Tongue (tissue), 3 donors: ENCODE results near the gene THRAP3. TPM values are rescaled to one million over a fixed set of nuclear protein-coding genes. Genes with fewer than 3 reads are reported as not detected.

Source experiments
- DNase-seq: peaks from one replicate; pipeline ENCODE4 v3.0.0-alpha.2; 2015
- small RNA-seq: library from RNA; depleted of rRNA; stranded (forward); fragments of <200 nt; gene quantifications from one replicate; pipeline ENCODE3, GENCODE V24; 2014; ENCODE audit warnings: low replicate concordance
- total RNA-seq: library from RNA; depleted of rRNA; stranded (reverse); fragments of >200 nt; gene quantifications from one replicate; pipeline ENCODE4 v1.2.3, GENCODE V29; 2014

THRAP3 gene
- total RNA-seq, 1 donor from 2014 or later = 107 TPM

- no peak for DNase-seq
These were observed 129.0 kb downstream of the THRAP3 start for GRCh38 chr1:36352910-36353878.

GRCh38 chr1:36354486-36354885 lies 130.2 kb downstream of the THRAP3 start:
- DNase-seq = no peak

Small RNA genes within 50 kb of the gene (small RNA-seq; reads per million reads assigned to genes)
- gene RN7SL131P = not detected
- not detected for gene UBE2V2P4

Other genes with a start within 250 kb of the THRAP3 start
- gene TEKT2, start 140.3 kb upstream of the THRAP3 start, total RNA-seq = not detected
- gene ADPRS, start 135.6 kb upstream of the THRAP3 start, total RNA-seq = 35.5 TPM
- 39.8 TPM for gene COL8A2, start 99.2 kb upstream of the THRAP3 start, total RNA-seq
- 32.4 TPM for gene TRAPPC3, start 75.0 kb upstream of the THRAP3 start, total RNA-seq
- gene MAP7D1, start 68.3 kb upstream of the THRAP3 start, total RNA-seq = 134 TPM
- 5.4 TPM for gene SH3D21, start 81.9 kb downstream of the THRAP3 start, total RNA-seq
- gene EVA1B, start 99.2 kb downstream of the THRAP3 start, total RNA-seq = 25.7 TPM
- gene STK40, start 161.5 kb downstream of the THRAP3 start, total RNA-seq = 18.9 TPM
- gene LSM10, start 173.5 kb downstream of the THRAP3 start, total RNA-seq = 8.8 TPM
- 5.7 TPM for gene OSCP1, start 226.0 kb downstream of the THRAP3 start, total RNA-seq
- gene MRPS15, start 239.9 kb downstream of the THRAP3 start, total RNA-seq = 28.3 TPM